IPS DF 6.9 (cell line): ENCODE data around the gene SLC26A1.

Source experiments
- DNase-seq: peaks from one replicate; pipeline ENCODE4 v3.0.0-alpha.2; 2013; ENCODE audit warnings: low read depth, low spot score
- H3K27ac ChIP-seq: one replicate; pipeline ENCODE4 v1.5.1; 2013; ENCODE audit warnings: low read length, control low read depth
- H3K27me3 ChIP-seq: 2 replicates; pipeline ENCODE4 v1.6.1; 2013; ENCODE audit warnings: mild to moderate bottlenecking, low read length; ENCODE audit not compliant: control insufficient read depth, insufficient read depth
- H3K36me3 ChIP-seq: 2 replicates; pipeline ENCODE4 v1.6.1; 2013; ENCODE audit warnings: low read length; ENCODE audit not compliant: control insufficient read depth, insufficient read depth
- H3K4me1 ChIP-seq: 2 replicates; pipeline ENCODE4 v1.6.1; 2013; ENCODE audit warnings: low read length; ENCODE audit not compliant: control insufficient read depth, insufficient read depth
- H3K4me3 ChIP-seq: 2 replicates; pipeline ENCODE4 v1.5.1; 2013; ENCODE audit warnings: mild to moderate bottlenecking, low read length
- H3K9me3 ChIP-seq: 2 replicates; pipeline ENCODE4 v1.6.1; 2013; ENCODE audit warnings: low read length, inconsistent platforms; ENCODE audit not compliant: control insufficient read depth, insufficient read depth
- WGBS: extraction: QIAGEN DNeasy Blood & Tissue Kit; methylation state at CpG from one replicate; pipeline ENCODE4 v1.1.7; 2013; ENCODE audit warnings: mixed read lengths, missing lambda C conversion rate; ENCODE audit not compliant: insufficient read length, insufficient coverage; 5-methylcytosine and 5-hydroxymethylcytosine counted together

The SLC26A1 gene

GRCh38 chr4:1036095-1036494 lies 42.9 kb upstream of the SLC26A1 start:
- peaks cover 4% of the 10 kb centered on the region for H3K4me1 ChIP-seq

GRCh38 chr4:1035510-1035909 lies 42.3 kb upstream of the SLC26A1 start:
- H3K4me3 ChIP-seq: no peak overlapping the region
- H3K27ac ChIP-seq: no peak overlapping the region
- no CpG with 5 or more reads among the region's 26 CpGs for WGBS
- DNase-seq: no peak
- no peaks in the 10 kb centered on the region for H3K9me3 ChIP-seq
- peaks cover 3% of the 10 kb centered on the region for H3K4me1 ChIP-seq
- no peaks in the 10 kb centered on the region for H3K27me3 ChIP-seq
- no peaks in the 10 kb centered on the region for H3K36me3 ChIP-seq

More at GRCh38 chr4:1036095-1036494, 42.9 kb upstream of the SLC26A1 start:
- no peak overlapping the region for H3K4me3 ChIP-seq
- H3K27me3 ChIP-seq: no peaks in the 10 kb centered on the region
- WGBS: no CpG with 5 or more reads among the region's 15 CpGs
- DNase-seq: no peak
- H3K36me3 ChIP-seq: no peaks in the 10 kb centered on the region
- H3K27ac ChIP-seq: no peak overlapping the region
- H3K9me3 ChIP-seq: no peaks in the 10 kb centered on the region

- DNase-seq: no peak
- Histone ChIP-seq H3K27ac (no peak overlapping the region), H3K4me1 (no peaks in the 10 kb centered on the region; the same call in 1 of the 2 replicates), H3K4me3 (no peak overlapping the region), H3K9me3 (no peaks in the 10 kb centered on the region), H3K36me3 (no peaks in the 10 kb centered on the region), H3K27me3 (no peaks in the 10 kb centered on the region)
- WGBS: no CpG with 5 or more reads among the region's 35 CpGs
These were observed 40.8 kb upstream of the SLC26A1 start for GRCh38 chr4:1033840-1034551.

GRCh38 chr4:1032861-1033260 lies 39.7 kb upstream of the SLC26A1 start:
- Histone ChIP-seq H3K36me3 (no peaks in the 10 kb centered on the region), H3K4me1 (no peaks in the 10 kb centered on the region), H3K4me3 (no peak overlapping the region), H3K27me3 (no peaks in the 10 kb centered on the region), H3K9me3 (no peaks in the 10 kb centered on the region), H3K27ac (no peak overlapping the region)
- no CpG with 5 or more reads among the region's 10 CpGs for WGBS
- no peak for DNase-seq

- no peaks in the 10 kb centered on the region for H3K4me1 ChIP-seq
- H3K4me3 ChIP-seq: no peak overlapping the region
- H3K27ac ChIP-seq: no peak overlapping the region
- DNase-seq: no peak
- WGBS: no CpG with 5 or more reads among the region's 37 CpGs
- no peaks in the 10 kb centered on the region for H3K27me3 ChIP-seq
- H3K36me3 ChIP-seq: no peaks in the 10 kb centered on the region
- no peaks in the 10 kb centered on the region for H3K9me3 ChIP-seq
These were observed 39.0 kb upstream of the SLC26A1 start for GRCh38 chr4:1031956-1032795.

- no peaks in the 10 kb centered on the region for H3K9me3 ChIP-seq
- no peak for DNase-seq
- no peaks in the 10 kb centered on the region for H3K4me1 ChIP-seq
- H3K27ac ChIP-seq: no peak overlapping the region
- H3K4me3 ChIP-seq: no peak overlapping the region
- WGBS: no CpG with 5 or more reads among the region's 8 CpGs
- H3K27me3 ChIP-seq: no peaks in the 10 kb centered on the region
- H3K36me3 ChIP-seq: no peaks in the 10 kb centered on the region
These were observed 38.1 kb upstream of the SLC26A1 start for GRCh38 chr4:1031346-1031745.

GRCh38 chr4:1030559-1030958 lies 37.4 kb upstream of the SLC26A1 start:
- H3K9me3 ChIP-seq: no peaks in the 10 kb centered on the region
- no peak for DNase-seq
- H3K36me3 ChIP-seq: peaks cover 5% of the 10 kb centered on the region
- no peak overlapping the region for H3K27ac ChIP-seq
- WGBS: no CpG with 5 or more reads among the region's 16 CpGs
- H3K4me3 ChIP-seq: no peak overlapping the region
- no peaks in the 10 kb centered on the region for H3K4me1 ChIP-seq
- H3K27me3 ChIP-seq: no peaks in the 10 kb centered on the region

GRCh38 chr4:1030031-1030430 lies 36.8 kb upstream of the SLC26A1 start:
- Histone ChIP-seq H3K4me1 (no peaks in the 10 kb centered on the region), H3K36me3 (peaks cover 9% of the 10 kb centered on the region), H3K27me3 (no peaks in the 10 kb centered on the region), H3K9me3 (no peaks in the 10 kb centered on the region), H3K4me3 (no peak overlapping the region), H3K27ac (no peak overlapping the region)
- WGBS: no CpG with 5 or more reads among the region's 12 CpGs
- DNase-seq: no peak

- Histone ChIP-seq H3K4me1 (no peaks in the 10 kb centered on the region), H3K9me3 (no peaks in the 10 kb centered on the region), H3K27me3 (no peaks in the 10 kb centered on the region), H3K36me3 (peaks cover 9% of the 10 kb centered on the region), H3K27ac (no peak overlapping the region), H3K4me3 (no peak overlapping the region)
- no peak for DNase-seq
- no CpG with 5 or more reads among the region's 17 CpGs for WGBS
These were observed 36.3 kb upstream of the SLC26A1 start for GRCh38 chr4:1029529-1029928.

- H3K27me3 ChIP-seq: no peaks in the 10 kb centered on the region
- peaks cover 11% of the 10 kb centered on the region for H3K36me3 ChIP-seq
- no peak overlapping the region for H3K4me3 ChIP-seq
- H3K27ac ChIP-seq: no peak overlapping the region
- no CpG with 5 or more reads among the region's 36 CpGs for WGBS
- no peaks in the 10 kb centered on the region for H3K4me1 ChIP-seq
- no peaks in the 10 kb centered on the region for H3K9me3 ChIP-seq
- DNase-seq: no peak
These were observed 35.5 kb upstream of the SLC26A1 start for GRCh38 chr4:1028574-1029220.
